IPS-NIHi7 (cell line): ENCODE measurements around the gene MROH2A.

ENCODE experiments used
- DNase-seq: peaks from one replicate; pipeline ENCODE4 v3.0.0; 2012; ENCODE audit warnings: mixed read lengths; ENCODE audit errors: extremely low spot score

The MROH2A gene

GRCh38 chr2:233819884-233820773, 42.0 kb downstream of the MROH2A start:
- DNase-seq = no peak

DNA sequence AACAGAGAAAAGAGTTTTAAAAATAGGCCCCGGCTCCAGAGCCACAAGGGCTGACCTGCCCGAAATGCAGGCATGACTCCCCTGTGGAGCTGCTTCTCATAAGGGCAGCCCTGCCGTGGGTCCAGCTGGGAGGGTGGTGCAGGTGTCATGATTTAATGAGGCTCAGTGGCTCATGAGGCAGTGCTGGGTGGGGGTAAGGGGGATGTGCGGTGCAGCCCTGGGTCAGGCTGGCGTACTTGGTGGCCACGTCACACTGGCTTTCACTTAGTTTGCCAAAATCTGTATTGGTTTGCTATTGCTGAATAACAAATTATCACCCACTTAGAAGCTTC, 42.6 kb downstream of the MROH2A start:
- DNase-seq = no peak

DNA sequence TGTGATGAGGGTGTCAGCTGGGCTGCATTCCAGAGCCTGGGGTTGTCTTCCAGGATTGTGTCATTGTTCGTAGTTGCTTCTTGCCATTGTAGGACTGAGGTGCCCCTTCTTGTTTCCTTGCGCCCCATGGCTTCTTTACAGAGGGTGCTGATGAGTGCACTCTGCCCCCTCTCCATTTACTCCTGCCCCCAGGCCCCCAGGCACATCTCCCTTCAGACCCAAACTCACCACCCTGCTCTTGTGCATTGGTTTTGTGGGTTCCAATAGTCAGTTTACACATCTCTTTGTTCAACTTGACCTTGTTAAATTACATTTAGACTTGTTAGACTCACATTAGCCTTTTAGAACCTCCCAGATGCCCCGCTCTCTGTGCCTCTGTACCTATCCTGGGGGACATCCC, 43.1 kb downstream of the MROH2A start:
- DNase-seq = no peak

DNA sequence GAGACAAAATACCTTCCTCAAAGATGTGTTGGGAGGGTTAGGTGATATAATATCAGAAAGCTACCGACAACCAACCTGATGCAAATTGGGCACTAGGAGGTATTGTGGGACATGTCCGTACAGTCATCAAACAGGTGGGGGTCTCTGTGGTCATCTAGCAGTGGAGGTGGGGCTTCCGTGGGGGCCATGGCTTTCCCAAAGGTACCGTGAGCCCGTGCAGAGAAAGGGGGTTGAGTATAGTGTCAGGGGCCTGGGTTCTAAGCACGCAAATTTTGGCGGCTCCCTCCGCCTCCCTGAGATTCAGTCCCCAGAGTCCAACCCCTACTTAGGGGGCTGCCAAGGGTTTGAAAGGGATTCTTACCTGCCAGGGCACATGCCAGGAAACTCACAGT, 43.6 kb downstream of the MROH2A start:
- DNase-seq = no peak

- DNase-seq = no peak
Measured at GRCh38 chr2:233822101-233822771, 44.1 kb downstream of the MROH2A start.

DNA sequence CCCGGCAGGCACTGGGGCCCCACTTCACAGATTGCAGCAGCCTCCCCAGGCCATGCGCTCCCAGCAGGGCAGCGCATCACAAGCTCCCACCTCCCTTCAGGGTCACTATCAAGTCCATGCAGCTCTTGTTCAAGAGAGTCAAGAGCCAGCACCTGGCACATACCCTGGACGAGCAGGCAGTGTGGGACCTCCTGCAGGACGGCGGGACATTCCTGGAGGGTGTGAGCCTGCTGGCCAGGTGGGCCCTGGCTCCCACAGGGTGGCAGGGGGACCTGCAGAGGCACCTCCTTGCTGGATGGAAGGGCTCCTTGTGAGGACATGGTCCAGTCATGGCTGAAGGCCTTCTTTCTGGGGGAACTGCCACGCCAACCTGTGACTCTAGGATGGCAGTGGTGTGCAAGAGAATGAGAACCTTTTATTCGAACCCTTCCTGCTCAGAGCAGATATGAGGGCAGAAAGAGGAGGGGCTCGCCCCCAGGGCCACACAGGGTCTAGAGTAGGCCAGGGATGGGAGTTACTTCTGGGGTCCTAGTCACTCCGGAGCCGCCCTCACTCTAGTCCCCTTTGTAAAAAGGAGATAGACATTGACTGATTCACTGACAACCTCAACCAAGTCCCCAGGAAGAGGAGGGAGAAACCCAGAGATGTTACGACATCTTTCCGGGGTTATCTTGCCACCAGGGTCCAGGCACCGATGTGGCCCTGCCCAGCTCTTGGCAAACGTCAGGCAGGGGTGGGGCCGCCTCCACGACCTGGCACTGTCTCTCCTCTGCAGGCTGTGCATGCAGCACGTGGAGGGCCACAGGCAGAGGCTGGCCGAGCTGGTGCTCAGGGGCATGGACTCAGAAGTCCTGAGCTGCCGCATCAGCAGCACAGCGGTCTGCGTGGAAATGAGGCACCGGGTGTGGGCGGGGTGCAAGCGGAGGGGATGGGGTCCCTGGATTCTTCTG, 44.9 kb downstream of the MROH2A start:
- DNase-seq = no peak

- DNase-seq = no peak
Measured at GRCh38 chr2:233823731-233824121, 45.6 kb downstream of the MROH2A start.

DNA sequence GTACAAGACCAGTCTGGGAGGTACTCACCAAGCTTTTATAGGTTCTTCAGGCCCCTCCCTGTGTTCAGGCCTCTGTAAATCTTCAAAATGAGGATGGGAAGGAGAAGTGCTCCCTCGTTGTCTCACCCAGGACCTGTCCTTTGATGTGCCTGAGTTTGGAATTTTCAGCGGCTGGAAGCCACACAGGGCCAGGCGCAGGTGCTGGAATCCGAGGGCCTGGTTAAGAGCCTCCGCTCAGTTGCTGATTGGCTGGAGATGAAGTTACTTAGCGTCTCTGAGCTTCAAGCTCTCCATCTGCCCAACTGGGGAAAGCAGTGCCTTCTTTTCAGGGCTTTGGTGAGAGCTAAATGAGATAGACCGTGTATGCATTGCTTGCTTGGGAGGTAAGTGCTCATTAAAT, 46.2 kb downstream of the MROH2A start:
- no peak for DNase-seq

DNA sequence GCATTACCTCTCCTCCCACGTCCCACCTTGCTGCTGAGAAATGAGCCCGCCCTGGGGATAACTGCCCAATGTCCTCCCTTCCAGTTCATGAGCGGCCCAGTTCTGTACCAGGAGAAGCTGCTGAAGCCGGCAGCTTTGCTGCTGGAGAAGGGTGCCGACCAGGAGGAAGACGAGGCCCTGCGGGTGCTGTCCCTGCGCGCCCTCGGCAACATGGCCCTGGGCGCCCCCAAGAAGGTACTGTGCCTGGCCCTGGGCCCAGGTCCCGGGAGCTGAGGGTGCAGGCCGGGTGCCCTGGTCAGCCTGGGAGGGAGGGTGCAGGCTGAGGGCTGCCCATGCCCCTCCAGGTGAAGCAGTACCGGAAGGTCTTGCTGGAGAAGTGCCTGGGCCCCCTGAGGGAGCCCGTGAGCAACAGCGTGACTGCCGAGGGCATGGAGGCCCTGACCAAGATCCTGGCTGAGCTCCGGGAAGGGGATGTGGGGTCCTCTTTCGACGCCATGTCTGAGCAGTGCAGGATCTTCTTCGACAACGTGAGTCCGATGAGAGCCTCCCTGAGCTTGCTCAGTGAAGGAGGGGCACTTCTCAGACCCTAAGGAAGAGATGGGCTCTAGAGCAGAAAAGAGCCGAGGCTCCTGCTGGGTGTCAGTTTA, 50.5 kb downstream of the MROH2A start:
- no peak for DNase-seq

GRCh38 chr2:233829193-233830110, 51.3 kb downstream of the MROH2A start:
- no peak for DNase-seq

GRCh38 chr2:233830111-233830802, 52.1 kb downstream of the MROH2A start:
- no peak for DNase-seq

DNA sequence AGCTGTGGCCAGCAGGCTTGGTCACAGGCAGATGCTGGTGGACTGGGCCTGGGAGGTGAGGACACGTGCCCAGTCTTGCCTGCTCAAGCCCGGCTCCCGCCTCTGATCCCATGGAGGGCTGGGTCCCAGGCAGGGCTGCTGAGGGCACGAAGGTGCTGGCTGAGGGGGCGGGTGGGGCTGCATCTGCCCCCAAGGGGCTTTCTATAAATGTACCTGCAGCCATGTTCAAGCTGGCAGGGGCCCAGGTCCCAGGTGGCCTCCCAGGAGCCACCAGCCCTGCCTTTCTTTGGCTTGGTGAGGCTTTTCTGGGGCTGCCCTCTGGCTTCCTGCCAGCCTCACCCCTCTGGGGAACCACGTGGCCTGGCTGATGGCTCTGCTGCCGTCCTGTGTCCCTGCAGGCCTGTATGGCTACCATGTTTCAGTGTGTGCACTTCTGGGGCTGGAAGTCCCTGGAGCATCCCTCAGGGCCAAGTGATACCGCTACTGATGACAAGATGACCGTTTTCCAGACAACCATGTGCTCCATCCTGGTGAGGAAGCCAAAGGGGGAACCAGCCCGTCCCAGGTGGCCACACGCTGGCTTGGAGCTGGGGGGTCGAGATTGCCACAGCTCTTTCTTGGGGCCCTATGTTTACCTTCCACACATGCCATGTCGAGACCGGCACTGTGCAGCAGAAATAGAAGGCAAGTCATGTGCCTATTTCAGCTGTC, 53.0 kb downstream of the MROH2A start:
- no peak for DNase-seq

GRCh38 chr2:233831861-233832260, 53.7 kb downstream of the MROH2A start:
- DNase-seq = no peak

DNA sequence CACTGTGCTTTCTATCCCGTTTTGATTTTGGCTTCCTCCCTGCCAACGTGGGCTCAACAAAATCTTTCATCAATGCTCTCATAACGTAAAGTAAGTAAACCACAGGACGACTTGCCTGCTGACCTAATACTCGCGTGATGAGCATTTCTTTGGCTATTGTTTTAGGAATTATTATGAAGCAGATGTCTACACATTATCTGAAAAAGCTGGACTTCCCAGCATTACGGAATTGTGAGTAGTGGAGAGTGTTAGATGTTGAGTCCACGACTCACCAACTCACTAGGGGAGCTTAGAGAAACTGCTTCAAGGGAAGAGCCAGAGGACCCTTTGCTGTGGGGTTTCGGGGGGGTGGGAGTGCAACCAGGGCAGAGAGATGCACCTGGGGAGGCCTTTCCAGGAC, 54.3 kb downstream of the MROH2A start:
- no peak for DNase-seq

DNA sequence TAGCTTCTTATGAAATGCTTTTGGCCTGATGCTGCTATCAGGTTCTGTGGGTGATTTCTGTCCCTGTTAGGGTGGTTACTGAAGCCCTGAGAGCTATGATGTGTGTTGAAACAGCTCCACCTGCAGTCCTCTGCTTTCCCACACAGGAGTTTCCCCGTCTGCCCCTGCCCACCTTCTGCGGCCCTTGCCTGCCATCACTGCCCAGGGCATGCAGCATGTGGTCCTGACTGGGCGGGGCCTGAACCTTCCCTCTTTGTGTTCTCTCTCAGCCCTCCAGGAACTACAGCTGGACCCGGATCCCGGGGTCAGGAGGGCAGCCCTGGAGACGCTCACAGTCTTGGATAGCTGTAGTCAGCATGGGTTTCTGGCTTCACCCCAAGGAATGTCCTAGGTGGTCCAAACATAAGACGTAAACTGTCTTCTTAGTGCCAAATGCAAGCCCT, 54.8 kb downstream of the MROH2A start:
- peak; percentile 87 for DNase-seq

DNA sequence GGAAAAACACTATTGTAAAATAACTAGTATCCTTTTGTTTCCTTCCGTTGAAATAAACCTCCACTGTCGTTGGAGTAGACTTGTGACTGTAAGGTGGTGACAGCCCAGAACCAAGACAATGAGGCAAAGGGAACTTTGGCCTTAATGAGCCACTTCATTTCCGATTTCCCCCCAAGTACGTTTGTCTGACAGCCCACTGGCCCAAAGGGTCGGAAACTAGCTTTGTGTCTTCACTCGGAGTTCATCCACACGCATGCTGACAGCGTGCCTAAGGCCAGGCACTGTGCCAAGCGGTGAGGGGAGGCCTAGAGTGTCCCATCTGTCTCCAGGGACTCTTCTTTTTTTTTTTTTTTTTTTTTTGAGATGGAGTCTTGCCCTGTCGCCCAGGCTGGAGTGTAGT, 55.2 kb downstream of the MROH2A start:
- no peak for DNase-seq

DNA sequence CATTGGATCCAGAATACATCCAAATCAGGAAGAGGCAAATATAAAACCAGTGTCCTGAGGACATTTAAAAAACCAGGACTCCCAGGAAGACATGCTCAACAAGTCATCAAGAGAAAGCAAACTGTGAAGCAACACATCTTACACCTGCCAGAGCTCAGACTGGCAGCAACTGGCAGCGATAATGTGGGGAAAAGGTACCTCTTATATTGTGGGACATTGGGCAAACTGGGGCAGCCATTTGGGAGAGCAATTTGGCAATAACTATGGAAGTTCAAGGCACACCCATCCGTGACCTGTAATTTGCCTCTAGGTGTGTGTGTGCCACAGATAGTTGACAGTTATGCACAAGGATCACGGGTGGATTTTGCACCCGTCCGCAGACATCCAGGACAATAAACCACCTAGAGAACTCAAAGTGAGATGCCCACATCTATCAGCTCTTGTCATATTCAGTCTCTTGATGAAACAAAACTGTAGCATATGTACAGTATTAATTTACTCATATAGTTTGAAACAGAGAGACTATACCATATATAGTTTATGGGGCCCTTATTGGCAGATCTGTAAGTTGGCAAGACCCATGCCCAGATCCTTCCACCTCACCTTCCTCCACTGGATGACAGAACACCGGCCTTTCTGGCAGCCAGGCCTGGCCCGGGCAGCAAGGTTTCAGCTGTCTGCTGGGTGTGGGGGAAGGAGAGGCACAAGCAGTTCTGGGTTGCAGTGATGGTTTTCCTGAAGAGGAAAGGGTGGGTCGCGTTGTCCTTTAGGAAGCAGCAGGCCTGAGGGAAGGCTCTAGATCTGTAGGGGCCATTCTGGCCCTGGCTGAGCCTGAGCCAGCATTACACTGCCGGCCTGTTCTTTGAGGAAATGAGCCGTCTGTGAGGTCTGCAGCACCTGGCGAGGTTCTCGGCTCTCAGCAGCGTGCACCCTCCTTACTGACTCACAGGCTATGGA, 57.4 kb downstream of the MROH2A start:
- no peak for DNase-seq

DNA sequence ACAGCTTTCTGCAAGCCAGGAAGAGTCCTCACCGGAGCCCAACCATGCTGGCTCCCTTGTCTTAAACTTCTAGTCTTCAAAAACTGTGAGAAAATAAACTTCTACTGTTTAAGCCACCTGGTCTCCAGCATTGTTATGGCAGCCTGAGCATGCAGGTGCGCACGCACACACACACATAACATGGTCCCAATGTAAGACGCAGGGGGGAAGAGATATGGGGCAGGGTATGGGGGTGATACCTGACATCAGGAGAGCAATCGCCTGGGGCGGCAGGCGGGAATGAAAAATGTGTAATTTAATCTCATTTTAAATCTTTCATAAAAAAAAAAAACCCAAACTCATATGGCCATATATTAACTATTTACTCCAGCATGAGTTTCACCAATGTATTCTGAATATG, 58.2 kb downstream of the MROH2A start:
- no peak for DNase-seq
